ENCODE results near the gene PDXP. TPM values are rescaled to one million over a fixed set of nuclear protein-coding genes. Genes with fewer than 3 reads are reported as not detected.
A peak's percentile ranks its signal among the peaks of the same experiment; 100 is the strongest.

PDXP gene
- total and polyA plus RNA-seq, 2 of the 13 experiments (the other 11 are each of a cell fraction or from before 2014, with no cell fraction given): 58.2 to 70.6 TPM

- TF ChIP-seq, protein P1, sequence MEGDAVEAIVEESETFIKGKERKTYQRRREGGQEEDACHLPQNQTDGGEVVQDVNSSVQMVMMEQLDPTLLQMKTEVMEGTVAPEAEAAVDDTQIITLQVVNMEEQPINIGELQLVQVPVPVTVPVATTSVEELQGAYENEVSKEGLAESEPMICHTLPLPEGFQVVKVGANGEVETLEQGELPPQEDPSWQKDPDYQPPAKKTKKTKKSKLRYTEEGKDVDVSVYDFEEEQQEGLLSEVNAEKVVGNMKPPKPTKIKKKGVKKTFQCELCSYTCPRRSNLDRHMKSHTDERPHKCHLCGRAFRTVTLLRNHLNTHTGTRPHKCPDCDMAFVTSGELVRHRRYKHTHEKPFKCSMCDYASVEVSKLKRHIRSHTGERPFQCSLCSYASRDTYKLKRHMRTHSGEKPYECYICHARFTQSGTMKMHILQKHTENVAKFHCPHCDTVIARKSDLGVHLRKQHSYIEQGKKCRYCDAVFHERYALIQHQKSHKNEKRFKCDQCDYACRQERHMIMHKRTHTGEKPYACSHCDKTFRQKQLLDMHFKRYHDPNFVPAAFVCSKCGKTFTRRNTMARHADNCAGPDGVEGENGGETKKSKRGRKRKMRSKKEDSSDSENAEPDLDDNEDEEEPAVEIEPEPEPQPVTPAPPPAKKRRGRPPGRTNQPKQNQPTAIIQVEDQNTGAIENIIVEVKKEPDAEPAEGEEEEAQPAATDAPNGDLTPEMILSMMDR (CRISPR knock-in tag; IDR thresholded peaks at IDR 0.05): no peak
- TF ChIP-seq ZNF12 (CRISPR knock-in tag; IDR thresholded peaks at IDR 0.05): no peak
- no peak for TF ChIP-seq ATM (IDR thresholded peaks at IDR 0.05; ENCODE audit: borderline replicate concordance)
- TF ChIP-seq ZNF674 (CRISPR knock-in tag; IDR thresholded peaks at IDR 0.05; ENCODE audit: low read depth): no peak
- TF ChIP-seq ZGPAT (CRISPR knock-in tag; IDR thresholded peaks at IDR 0.05): peak; percentile 22; the same call in 1 of the 2 replicates
- no peak for TF ChIP-seq MBNL3 (CRISPR knock-in tag; conservative IDR thresholded peaks at IDR 0.05)
- TF ChIP-seq SOX6 (IDR thresholded peaks at IDR 0.05): no peak
- no peak; the same call in 1 of the 2 replicates for TF ChIP-seq SOX6 (CRISPR knock-in tag; IDR thresholded peaks at IDR 0.05)
- no peak for TF ChIP-seq DMAP1 (CRISPR knock-in tag; IDR thresholded peaks at IDR 0.05)
- no peak for TF ChIP-seq ZNF432 (CRISPR knock-in tag; IDR thresholded peaks at IDR 0.05; ENCODE audit: borderline replicate concordance)
- no peak for TF ChIP-seq RFX5 (IDR thresholded peaks at IDR 0.05; ENCODE audit: low read depth, low read length)
- TF ChIP-seq, protein P2, sequence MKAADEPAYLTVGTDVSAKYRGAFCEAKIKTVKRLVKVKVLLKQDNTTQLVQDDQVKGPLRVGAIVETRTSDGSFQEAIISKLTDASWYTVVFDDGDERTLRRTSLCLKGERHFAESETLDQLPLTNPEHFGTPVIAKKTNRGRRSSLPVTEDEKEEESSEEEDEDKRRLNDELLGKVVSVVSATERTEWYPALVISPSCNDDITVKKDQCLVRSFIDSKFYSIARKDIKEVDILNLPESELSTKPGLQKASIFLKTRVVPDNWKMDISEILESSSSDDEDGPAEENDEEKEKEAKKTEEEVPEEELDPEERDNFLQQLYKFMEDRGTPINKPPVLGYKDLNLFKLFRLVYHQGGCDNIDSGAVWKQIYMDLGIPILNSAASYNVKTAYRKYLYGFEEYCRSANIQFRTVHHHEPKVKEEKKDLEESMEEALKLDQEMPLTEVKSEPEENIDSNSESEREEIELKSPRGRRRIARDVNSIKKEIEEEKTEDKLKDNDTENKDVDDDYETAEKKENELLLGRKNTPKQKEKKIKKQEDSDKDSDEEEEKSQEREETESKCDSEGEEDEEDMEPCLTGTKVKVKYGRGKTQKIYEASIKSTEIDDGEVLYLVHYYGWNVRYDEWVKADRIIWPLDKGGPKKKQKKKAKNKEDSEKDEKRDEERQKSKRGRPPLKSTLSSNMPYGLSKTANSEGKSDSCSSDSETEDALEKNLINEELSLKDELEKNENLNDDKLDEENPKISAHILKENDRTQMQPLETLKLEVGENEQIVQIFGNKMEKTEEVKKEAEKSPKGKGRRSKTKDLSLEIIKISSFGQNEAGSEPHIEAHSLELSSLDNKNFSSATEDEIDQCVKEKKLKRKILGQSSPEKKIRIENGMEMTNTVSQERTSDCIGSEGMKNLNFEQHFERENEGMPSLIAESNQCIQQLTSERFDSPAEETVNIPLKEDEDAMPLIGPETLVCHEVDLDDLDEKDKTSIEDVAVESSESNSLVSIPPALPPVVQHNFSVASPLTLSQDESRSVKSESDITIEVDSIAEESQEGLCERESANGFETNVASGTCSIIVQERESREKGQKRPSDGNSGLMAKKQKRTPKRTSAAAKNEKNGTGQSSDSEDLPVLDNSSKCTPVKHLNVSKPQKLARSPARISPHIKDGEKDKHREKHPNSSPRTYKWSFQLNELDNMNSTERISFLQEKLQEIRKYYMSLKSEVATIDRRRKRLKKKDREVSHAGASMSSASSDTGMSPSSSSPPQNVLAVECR (CRISPR knock-in tag; IDR thresholded peaks at IDR 0.05; ENCODE audit: borderline replicate concordance): peak; percentile 63; the same call in 1 of the 2 replicates
- TF ChIP-seq NFYC (CRISPR knock-in tag; IDR thresholded peaks at IDR 0.05): no peak
- TF ChIP-seq ZIK1 (CRISPR knock-in tag; IDR thresholded peaks at IDR 0.05; ENCODE audit: borderline replicate concordance, low read depth): no peak; the same call in 1 of the 2 replicates
- no peak for TF ChIP-seq CCDC6 (CRISPR knock-in tag; IDR thresholded peaks at IDR 0.05)
- TF ChIP-seq ZNF382 (CRISPR knock-in tag; IDR thresholded peaks at IDR 0.05; ENCODE audit: borderline replicate concordance): no peak
- TF ChIP-seq BRCA1 (CRISPR knock-in tag; IDR thresholded peaks at IDR 0.05): no peak
- TF ChIP-seq ZNF232 (CRISPR knock-in tag; IDR thresholded peaks at IDR 0.05; ENCODE audit: borderline replicate concordance): no peak
- TF ChIP-seq, protein P3, sequence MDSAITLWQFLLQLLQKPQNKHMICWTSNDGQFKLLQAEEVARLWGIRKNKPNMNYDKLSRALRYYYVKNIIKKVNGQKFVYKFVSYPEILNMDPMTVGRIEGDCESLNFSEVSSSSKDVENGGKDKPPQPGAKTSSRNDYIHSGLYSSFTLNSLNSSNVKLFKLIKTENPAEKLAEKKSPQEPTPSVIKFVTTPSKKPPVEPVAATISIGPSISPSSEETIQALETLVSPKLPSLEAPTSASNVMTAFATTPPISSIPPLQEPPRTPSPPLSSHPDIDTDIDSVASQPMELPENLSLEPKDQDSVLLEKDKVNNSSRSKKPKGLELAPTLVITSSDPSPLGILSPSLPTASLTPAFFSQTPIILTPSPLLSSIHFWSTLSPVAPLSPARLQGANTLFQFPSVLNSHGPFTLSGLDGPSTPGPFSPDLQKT (CRISPR knock-in tag; IDR thresholded peaks at IDR 0.05; ENCODE audit: borderline replicate concordance): no peak
- TF ChIP-seq IRF9 (CRISPR knock-in tag; IDR thresholded peaks at IDR 0.05; ENCODE audit: borderline replicate concordance): no peak; the same call in 1 of the 2 replicates
- TF ChIP-seq NKX3-1 (CRISPR knock-in tag; IDR thresholded peaks at IDR 0.05): no peak
Measured at GRCh38 chr22:37639070-37639760, 19.3 kb upstream of the PDXP start, which contains the start of gene SH3BP1 (continued).

All from HepG2 (cell line).